MM.1S (cell line): ENCODE data around the gene PLEKHG1.

Source experiments
- DNase-seq: peaks from one replicate; pipeline ENCODE4 v3.0.0-alpha.2; 2015
- H2AFZ ChIP-seq: fragments of 300-600 bp; sonication (generic); 2 replicates; pipeline ENCODE4 v1.6.0; 2016; ENCODE audit warnings: antibody characterized with exemption, low read length
- H3F3A ChIP-seq: fragments of 300-600 bp; sonication (generic); 2 replicates; pipeline ENCODE4 v1.6.1; 2016; ENCODE audit warnings: mild to moderate bottlenecking, antibody characterized with exemption, low read length, moderate library complexity, mixed read lengths; ENCODE audit not compliant: insufficient read depth
- H3K27ac ChIP-seq: fragments of 300-600 bp; sonication (generic); 2 replicates; pipeline ENCODE4 v1.5.1; 2016; ENCODE audit warnings: mild to moderate bottlenecking, low read length
- H3K27me3 ChIP-seq: fragments of 300-600 bp; sonication (generic); replicated peaks from 2 replicates; pipeline ENCODE4 v1.6.0; 2016; ENCODE audit warnings: low read length; ENCODE audit not compliant: insufficient read depth
- H3K36me3 ChIP-seq: fragments of 300-600 bp; sonication (generic); replicated peaks from 2 replicates; pipeline ENCODE4 v1.6.1; 2016; ENCODE audit warnings: mild to moderate bottlenecking, low read length, mixed read lengths; ENCODE audit not compliant: insufficient read depth
- H3K4me1 ChIP-seq: fragments of 300-600 bp; sonication (generic); 2 replicates; pipeline ENCODE4 v1.6.1; 2016; ENCODE audit warnings: low read length, mixed read lengths
- H3K4me2 ChIP-seq: fragments of 300-600 bp; sonication (generic); 2 replicates; pipeline ENCODE4 v1.6.0; 2016; ENCODE audit warnings: low read depth, low read length
- H3K4me3 ChIP-seq: fragments of 300-600 bp; sonication (generic); 2 replicates; pipeline ENCODE4 v1.5.1; 2016; ENCODE audit warnings: low read length, mixed read lengths
- H3K79me2 ChIP-seq: fragments of 300-600 bp; sonication (generic); 2 replicates; pipeline ENCODE4 v1.6.1; 2016; ENCODE audit warnings: mixed run types, low read length, mixed read lengths
- H3K9ac ChIP-seq: fragments of 300-600 bp; sonication (generic); 2 replicates; pipeline ENCODE4 v1.6.1; 2016; ENCODE audit warnings: low read length, mixed read lengths
- H3K9me2 ChIP-seq: fragments of 300-600 bp; sonication (generic); replicated peaks from 2 replicates; pipeline ENCODE4 v1.6.1; 2016; ENCODE audit warnings: mild to moderate bottlenecking, low read length, mixed read lengths; ENCODE audit not compliant: insufficient read depth
- H3K9me3 ChIP-seq: fragments of 300-600 bp; sonication (generic); replicated peaks from 2 replicates; pipeline ENCODE4 v1.6.1; 2016; ENCODE audit warnings: mild to moderate bottlenecking, low read length, mixed read lengths; ENCODE audit not compliant: insufficient read depth
- H4K20me1 ChIP-seq: fragments of 300-600 bp; sonication (generic); 2 replicates; pipeline ENCODE4 v1.6.1; 2016; ENCODE audit warnings: mild to moderate bottlenecking, low read length, moderate library complexity, mixed read lengths; ENCODE audit not compliant: insufficient read depth
- CTCF ChIP-seq: fragments of 300-600 bp; sonication (generic); IDR thresholded peaks from 2 replicates; pipeline ENCODE4 v1.5.1; 2016; ENCODE audit warnings: antibody characterized with exemption, low read length, mixed read lengths
- EZH2 ChIP-seq: fragments of 300-600 bp; sonication (generic); optimal IDR thresholded peaks from 2 replicates; pipeline ENCODE3; 2017; ENCODE audit warnings: low read depth, mild to moderate bottlenecking, antibody characterized with exemption, low read length, mixed read lengths
- EZH2phosphoT487 ChIP-seq: fragments of 300-600 bp; sonication (generic); IDR thresholded peaks from 2 replicates; pipeline ENCODE4 v1.6.1; 2018; ENCODE audit warnings: antibody characterized with exemption, low read length

PLEKHG1 gene

GRCh38 chr6:150600301-150601017, 774 bp downstream of the PLEKHG1 start:
- TF ChIP-seq EZH2phosphoT487 = no peak
- TF ChIP-seq CTCF = peak; percentile 36
- H3K4me3 ChIP-seq = peak overlapping the region; percentile 57
- H3K27me3 ChIP-seq = no peaks in the 10 kb centered on the region; the same call in 1 of the 2 replicates
- peak overlapping the region; percentile 29; the same call in 1 of the 2 replicates for H3K9ac ChIP-seq
- H3K27ac ChIP-seq = peak overlapping the region; percentile 34; the same call in 1 of the 2 replicates
- peaks cover 11% of the 10 kb centered on the region; the same call in 1 of the 2 replicates for H3K4me1 ChIP-seq
- peak; percentile 67 for DNase-seq
- no peaks in the 10 kb centered on the region for H4K20me1 ChIP-seq
- no peaks in the 10 kb centered on the region for H3F3A ChIP-seq
- H3K79me2 ChIP-seq = no peaks in the 10 kb centered on the region
- H3K4me2 ChIP-seq = peak overlapping the region; percentile 59
- H3K36me3 ChIP-seq = no peaks in the 10 kb centered on the region
- no peaks in the 10 kb centered on the region for H3K9me3 ChIP-seq
- H3K9me2 ChIP-seq = no peaks in the 10 kb centered on the region
- H2AFZ ChIP-seq = peak overlapping the region; percentile 45; the same call in 1 of the 2 replicates

GRCh38 chr6:150601439-150601838, 1.8 kb downstream of the PLEKHG1 start:
- no peaks in the 10 kb centered on the region for H3K36me3 ChIP-seq
- no peaks in the 10 kb centered on the region for H3K9me3 ChIP-seq
- no peak for TF ChIP-seq CTCF
- TF ChIP-seq EZH2phosphoT487 = no peak
- no peak for TF ChIP-seq EZH2
- no peaks in the 10 kb centered on the region for H3K79me2 ChIP-seq
- no peak overlapping the region for H3K4me3 ChIP-seq
- H3K9ac ChIP-seq = no peak overlapping the region
- no peaks in the 10 kb centered on the region; the same call in 1 of the 2 replicates for H3K27me3 ChIP-seq
- no peaks in the 10 kb centered on the region for H4K20me1 ChIP-seq
- H3F3A ChIP-seq = no peaks in the 10 kb centered on the region
- no peaks in the 10 kb centered on the region for H3K9me2 ChIP-seq
- no peak overlapping the region for H3K27ac ChIP-seq
- 0 out of 2 replicates have a peak overlapping the region, but pooled peaks have one; percentile 59 for H3K4me2 ChIP-seq
- no peak for DNase-seq
- no peak overlapping the region for H2AFZ ChIP-seq
- H3K4me1 ChIP-seq = peaks cover 11% of the 10 kb centered on the region; the same call in 1 of the 2 replicates

DNA sequence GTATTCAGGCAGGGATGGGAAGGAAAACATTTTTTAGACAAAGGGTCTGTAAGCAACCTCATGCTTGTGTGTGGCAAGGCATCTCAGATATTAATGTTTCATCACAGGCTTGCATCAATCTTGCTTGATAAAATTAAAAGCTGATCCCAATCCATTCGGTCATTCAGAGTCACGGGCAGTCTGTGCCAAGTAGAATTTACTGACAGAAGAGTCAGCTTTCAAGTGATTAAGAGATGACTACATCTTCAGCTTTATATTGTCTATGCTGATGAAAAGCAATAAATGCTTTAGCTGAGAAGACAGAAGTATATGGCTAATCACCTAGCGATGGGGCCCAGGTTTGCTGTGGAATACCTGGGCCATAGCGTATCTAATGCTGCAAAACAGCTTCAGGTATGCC, 3.5 kb downstream of the PLEKHG1 start:
- no peak for TF ChIP-seq CTCF
- TF ChIP-seq EZH2phosphoT487 = no peak
- TF ChIP-seq EZH2 = no peak
- Histone ChIP-seq H3K9me3 (no peaks in the 10 kb centered on the region), H3K4me3 (no peak overlapping the region), H2AFZ (no peak overlapping the region), H3K9ac (no peak overlapping the region), H3K4me2 (no peak overlapping the region), H3K27ac (no peak overlapping the region), H3K79me2 (no peaks in the 10 kb centered on the region), H3F3A (no peaks in the 10 kb centered on the region), H3K27me3 (no peaks in the 10 kb centered on the region; the same call in 1 of the 2 replicates), H3K9me2 (no peaks in the 10 kb centered on the region), H3K36me3 (no peaks in the 10 kb centered on the region), H3K4me1 (peaks cover 11% of the 10 kb centered on the region; the same call in 1 of the 2 replicates), H4K20me1 (no peaks in the 10 kb centered on the region)
- no peak for DNase-seq
